LoVo (cell line): ENCODE results near the gene SERTAD3.

Experiments used
- DNase-seq: peaks from one replicate; pipeline ENCODE4 v3.0.0-alpha.2; 2016; ENCODE audit warnings: low spot score

The SERTAD3 gene

DNA sequence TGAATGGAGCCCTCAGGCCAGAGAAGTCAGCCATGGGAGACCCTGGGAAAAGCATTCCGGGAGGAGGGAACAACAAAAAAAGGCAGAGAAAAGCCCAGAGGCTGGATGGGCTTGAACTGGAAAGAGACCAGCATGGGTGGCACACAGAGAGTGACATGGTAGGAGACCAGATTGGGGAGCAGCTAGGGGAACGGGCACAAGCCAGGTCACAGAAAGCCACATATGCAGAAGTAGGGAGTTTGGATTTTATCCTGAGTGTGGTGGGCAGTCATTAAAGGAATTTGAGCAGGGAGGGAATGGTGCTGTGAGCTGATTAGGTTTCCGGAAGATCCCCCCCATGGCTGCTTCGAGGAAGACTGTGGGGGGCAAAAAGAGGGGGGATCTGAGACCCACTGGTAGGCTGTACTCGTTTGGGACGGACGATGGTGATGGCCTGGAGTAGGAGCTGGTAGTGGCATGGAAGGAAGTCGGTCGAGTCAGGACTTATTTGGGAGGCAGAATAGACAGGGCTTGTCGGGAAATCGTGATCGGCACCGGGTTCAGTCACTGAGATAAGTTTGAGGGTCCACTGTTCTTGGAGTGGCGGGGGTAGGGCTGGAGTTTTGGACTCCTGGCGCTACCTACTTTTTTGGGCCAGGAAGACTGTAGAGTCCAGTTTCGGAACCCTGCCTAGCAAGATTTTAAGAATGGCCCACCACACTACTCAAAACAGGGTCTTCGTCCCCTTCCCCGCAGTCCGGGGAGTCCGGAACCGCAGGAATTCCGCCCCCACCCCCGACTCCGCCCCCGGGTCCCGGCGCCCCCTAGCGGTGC, 19.3 kb downstream of the SERTAD3 start:
- no peak for DNase-seq

- no peak for DNase-seq
These were observed 20.2 kb downstream of the SERTAD3 start for GRCh38 chr19:40423938-40424337.

- DNase-seq: no peak
These were observed 21.2 kb downstream of the SERTAD3 start for GRCh38 chr19:40422748-40423566.

DNA sequence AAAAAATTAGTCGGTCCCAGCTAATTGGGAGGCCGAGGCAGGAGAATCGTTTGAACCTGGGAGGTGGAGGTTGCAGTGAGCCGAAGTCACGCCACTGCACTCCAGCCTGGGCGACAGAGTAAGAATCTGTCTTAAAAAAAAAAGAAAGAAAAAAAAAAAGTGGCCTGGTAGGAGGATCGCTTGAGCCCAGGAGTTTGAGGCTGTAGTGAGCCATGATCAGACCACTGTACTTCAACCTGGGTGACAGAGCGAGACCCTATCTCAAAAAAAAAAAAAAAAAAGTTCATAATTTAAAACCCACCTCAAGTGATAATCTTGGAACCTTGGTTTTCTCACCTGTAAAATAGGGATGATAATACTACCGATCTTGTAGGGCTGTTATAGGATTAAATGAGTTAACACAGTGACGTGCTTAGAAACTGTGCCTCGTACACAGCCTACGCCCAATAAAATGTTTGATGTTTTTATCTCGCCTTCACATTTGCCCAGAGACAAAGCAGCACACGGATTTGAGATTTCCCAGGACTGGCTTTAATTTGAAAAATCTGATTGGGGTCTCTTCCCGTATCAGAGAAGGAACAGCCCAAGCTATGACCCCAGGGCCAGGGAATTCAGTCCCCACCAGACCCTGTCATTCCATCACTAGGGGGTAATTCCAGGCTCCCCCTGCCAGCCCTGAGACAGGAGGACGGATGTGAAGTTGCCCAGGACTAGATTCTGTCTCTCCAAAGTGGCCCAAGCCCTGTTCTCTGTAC, 22.0 kb downstream of the SERTAD3 start:
- DNase-seq: no peak

GRCh38 chr19:40420766-40421765, 23.1 kb downstream of the SERTAD3 start:
- DNase-seq: peak; percentile 90

DNA sequence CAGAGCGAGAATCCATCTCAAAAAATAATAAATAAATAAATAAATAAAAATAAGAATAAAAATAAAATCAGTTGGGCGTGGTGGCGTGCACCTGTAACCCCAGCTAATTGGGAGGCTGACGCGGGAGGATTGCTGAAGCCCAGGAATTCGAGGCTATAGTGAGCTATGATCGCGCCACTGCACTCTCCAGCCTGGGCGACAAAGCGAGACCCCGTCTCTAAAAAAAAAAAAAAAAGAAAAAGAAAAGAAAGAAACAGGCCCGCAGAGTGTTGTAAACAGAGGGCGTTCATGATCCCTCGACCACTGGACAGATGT, 23.7 kb downstream of the SERTAD3 start:
- DNase-seq: no peak

DNA sequence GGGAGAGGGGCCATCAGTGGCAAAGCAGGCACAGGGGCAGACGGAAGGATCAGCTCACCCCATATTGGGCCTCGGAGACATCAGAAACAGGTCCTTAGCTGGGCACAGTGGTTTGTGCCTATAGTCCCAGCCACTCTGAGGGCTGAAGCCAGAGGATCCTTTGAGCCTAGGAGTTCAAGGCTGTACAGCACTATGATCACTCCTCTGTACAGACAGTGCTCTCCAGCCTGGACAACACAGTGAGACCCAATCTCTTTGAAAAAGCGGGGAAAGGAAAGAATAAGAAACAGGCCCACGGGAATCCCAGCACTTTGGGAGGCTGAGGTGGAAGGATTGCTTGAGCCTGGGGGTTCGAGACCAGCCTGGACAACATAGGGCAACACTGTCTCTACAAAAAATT, 24.4 kb downstream of the SERTAD3 start:
- no peak for DNase-seq

DNA sequence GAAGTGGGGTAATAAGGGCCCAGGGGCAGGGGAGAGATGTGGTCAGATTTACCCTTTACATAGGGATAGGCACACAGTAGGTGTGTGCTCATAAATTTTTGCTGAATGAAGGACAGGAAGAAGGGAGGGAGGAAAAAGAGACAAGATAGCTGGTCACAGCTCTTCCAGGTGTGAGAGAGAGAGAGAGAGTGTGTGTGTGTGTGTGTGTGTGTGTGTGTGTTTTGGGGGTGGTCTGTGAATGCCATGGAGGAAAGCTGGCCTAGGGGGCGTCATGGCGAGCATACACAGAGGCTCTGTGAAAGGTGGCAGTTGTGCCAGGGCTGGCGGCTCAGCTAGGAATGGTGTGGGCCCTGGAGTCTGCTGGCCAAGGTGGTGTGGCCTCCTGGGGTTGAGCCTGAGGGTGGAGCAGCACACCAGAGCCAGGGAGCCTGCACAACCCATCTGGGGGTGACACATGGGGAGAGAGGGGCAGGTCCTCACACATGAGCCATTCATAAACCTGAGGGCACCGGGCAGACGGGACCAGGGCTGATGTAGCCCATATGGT, 25.0 kb downstream of the SERTAD3 start:
- no peak for DNase-seq

GRCh38 chr19:40418040-40418439, 26.1 kb downstream of the SERTAD3 start:
- no peak for DNase-seq

- DNase-seq: no peak
These were observed 26.5 kb downstream of the SERTAD3 start for GRCh38 chr19:40417643-40417981.

DNA sequence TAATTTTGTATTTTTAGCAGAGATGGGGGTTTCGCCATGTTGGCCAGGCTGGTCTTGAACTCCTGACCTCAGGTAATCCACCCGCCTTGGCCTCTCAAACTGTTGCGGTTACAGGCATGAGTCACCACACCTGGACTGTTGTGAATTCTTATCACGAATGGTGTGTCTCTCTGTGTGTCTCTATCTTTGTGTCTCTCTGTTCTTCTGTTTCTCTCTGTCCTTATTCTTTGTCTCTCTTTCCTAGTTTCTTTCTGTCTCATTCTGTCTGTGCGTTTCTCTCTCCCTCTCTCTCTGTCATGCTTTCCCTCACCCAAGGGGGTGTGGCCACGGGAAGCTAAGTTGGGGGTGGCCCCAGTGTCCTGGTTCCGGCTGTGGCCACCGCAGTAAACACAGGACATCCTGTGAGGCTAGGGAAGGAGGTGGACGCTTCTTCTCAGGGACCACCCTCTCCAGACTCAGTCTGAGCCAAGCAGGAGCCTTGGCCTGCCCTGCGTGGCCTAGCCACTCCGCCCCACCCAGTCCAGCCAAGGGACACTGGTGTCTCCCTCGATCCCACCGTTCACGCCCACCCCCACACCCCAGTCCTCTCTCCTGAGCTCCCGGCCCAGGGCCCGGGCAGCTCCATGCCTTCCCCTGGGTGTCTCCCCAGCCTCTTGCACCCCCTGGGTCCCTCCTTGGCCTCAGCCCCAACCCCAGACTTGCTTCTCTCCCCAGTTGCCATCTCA, 27.1 kb downstream of the SERTAD3 start:
- no peak for DNase-seq

GRCh38 chr19:40415768-40416167, 28.4 kb downstream of the SERTAD3 start:
- DNase-seq: no peak

DNA sequence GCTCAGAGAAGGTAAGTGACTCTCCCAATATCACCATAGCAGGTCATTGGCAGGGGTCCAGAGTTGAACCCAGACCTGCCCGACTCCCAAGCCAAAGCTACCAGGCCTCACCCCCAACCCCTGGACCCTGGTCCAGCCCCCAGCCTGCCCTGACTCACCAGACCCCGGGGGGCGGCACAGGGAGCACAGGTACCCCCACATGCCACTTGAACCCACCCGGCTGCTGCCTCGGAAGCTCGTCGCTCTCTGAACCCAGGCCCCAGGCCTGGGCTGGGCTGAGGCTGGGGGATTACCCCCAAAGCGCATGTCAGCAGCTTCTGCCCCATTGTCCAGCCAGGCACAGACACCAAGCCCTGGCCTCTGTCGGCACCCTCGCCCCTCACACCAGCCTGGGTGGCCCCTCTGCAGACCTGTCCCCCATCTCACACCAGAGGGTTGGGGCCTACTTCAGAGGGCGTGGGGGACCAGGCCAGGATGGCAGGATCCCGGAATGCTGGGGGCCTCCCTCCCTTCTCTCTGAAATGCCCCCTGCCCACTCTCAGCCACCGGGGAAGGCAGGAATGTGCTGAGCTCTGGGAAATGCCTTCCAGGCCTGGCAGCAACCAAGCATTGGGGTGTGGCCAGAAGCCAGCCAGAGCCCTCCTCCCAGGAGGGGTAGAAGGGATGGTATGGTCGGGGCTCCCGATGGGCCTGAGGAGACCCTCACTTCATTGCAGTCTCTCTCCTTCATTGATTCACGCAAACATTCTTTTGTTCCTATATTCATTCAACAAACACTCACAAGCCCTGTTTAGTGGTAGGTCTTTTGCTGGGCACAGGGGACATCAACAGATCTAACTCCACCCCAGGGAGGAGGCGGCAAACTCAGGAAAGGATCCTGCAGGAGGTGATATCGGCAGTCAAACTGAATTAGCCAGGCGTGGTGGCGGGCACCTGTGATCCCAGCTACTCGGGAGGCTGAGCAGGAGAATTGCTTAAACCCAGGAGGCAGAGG, 29.3 kb downstream of the SERTAD3 start:
- no peak for DNase-seq

GRCh38 chr19:40413291-40413845, 30.8 kb downstream of the SERTAD3 start, which contains the start of gene PRX:
Gene PRX (minus strand): TSS chr19:40413378. CDS start chr19:40407932, 5,446 bp downstream.
- DNase-seq: no peak

GRCh38 chr19:40412866-40413265, 31.3 kb downstream of the SERTAD3 start:
- no peak for DNase-seq

GRCh38 chr19:40411958-40412499, 32.1 kb downstream of the SERTAD3 start:
- DNase-seq: no peak

DNA sequence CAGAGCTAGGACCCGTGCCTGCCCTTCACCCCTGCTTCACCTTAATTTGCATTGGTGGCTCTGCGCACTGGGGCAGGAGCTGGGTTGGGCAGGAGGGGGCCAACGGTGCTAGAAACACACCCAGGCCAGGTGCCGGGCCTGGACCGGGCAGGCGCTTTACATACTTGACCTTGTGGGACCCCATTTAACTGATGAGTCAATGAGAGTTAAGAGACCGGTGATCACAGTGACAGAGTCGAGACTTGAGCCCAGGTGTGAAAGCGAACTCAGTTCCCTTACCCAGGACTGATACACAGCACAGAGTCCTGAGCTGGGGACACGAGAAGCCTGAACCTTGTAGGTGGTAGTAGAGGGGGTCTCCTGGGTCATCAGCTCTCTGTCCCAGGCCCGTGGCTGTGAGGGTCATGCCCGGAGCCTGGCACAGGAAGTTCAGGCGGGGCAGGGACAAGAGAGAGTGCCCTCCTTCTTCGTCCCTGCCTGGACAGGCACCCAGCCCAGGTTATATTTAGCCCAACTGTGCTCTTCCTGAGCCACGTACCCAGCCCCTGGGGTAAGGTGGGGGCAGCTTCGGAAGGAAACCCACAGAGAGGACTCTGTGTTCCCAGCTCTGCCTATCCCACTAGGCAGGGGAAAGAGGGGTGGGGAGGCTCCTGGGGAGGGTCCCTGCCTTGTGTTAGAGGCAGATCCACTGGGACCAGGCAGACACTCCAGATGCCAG, 32.9 kb downstream of the SERTAD3 start:
- DNase-seq: no peak

DNA sequence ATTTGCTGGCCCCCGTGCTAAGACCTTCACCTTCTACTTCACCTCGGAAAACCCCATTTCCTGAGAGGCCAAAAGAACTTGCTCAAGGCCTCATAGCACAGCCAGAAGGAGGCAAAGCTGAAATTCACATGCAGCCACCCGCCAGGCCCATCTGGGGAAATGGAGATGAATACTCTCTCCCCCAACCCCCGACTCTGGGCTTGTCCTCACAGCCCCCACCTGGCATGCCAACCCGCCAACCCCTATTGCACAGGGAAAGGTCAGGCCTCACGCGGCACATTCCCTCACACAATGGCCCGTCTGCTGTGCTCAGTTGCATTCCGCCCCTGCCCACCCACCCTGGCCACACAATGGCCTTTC, 34.1 kb downstream of the SERTAD3 start:
- DNase-seq: no peak
